ENCODE measurements around the gene GALNT13. TPM values are rescaled to one million over a fixed set of nuclear protein-coding genes. Genes with fewer than 3 reads are reported as not detected.

GALNT13 gene
- total and polyA plus RNA-seq, 2 of the 13 experiments (the other 11 are each of a cell fraction or from before 2014, with no cell fraction given), result 1.3 to 5.0 TPM

DNA sequence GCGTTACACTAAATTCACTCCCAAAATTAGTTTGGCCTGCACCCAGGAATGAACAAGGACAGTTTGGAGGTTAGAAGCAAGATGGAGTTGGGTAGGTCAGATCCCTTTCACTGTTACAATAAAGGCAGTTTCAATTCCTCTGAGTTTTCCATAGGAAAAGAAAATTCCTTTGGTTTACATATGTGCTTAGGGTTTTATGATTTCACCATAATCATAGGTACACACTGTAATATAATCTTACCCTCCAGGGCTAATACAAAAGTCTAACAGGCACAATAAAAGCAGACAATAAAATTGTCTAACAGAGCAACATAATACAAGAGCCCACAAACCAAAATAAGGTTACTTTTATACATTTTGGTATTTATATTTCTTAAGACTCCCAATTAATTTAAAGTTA is 435.3 kb downstream of the GALNT13 start:
- H2AFZ ChIP-seq (ENCODE audit: low read length), result no peak overlapping the region
- ChIA-PET CTCF (ENCODE audit: low intra/inter-chr PET ratio, low total read pairs) (no interaction called here), POLR2A (no interaction called here)
- no TSS peak for BruUV-seq (replicated peaks)
- H4K20me1 ChIP-seq (ENCODE audit: insufficient read depth, low read length), result no peaks in the 10 kb centered on the region
- in situ Hi-C loops (cut with HindIII; ENCODE audit: extremely low pct_ligation_motif_present, low pct_unique_long_range_greater_than_20kb) (no loop called here), intact Hi-C loops (cut with micrococcal nuclease; ENCODE audit: unreplicated experiment) (no loop called here)
- H3K4me1 ChIP-seq (ENCODE audit: insufficient read depth, low read length), result no peaks in the 10 kb centered on the region
- TF ChIP-seq TCF7L2 (IDR thresholded peaks at IDR 0.05; ENCODE audit: low read depth, low read length) (no peak), GATAD2A (CRISPR knock-in tag; IDR thresholded peaks at IDR 0.05) (no peak), MAZ (IDR thresholded peaks at IDR 0.05; ENCODE audit: borderline replicate concordance, low read depth, low read length) (no peak), MAZ (CRISPR knock-in tag; IDR thresholded peaks at IDR 0.05; ENCODE audit: low read depth) (no peak), ZNF230 (CRISPR knock-in tag; IDR thresholded peaks at IDR 0.05) (no peak), SIX1 (CRISPR knock-in tag; IDR thresholded peaks at IDR 0.05; ENCODE audit: borderline replicate concordance) (no peak)
- TF ChIP-seq, protein P1, sequence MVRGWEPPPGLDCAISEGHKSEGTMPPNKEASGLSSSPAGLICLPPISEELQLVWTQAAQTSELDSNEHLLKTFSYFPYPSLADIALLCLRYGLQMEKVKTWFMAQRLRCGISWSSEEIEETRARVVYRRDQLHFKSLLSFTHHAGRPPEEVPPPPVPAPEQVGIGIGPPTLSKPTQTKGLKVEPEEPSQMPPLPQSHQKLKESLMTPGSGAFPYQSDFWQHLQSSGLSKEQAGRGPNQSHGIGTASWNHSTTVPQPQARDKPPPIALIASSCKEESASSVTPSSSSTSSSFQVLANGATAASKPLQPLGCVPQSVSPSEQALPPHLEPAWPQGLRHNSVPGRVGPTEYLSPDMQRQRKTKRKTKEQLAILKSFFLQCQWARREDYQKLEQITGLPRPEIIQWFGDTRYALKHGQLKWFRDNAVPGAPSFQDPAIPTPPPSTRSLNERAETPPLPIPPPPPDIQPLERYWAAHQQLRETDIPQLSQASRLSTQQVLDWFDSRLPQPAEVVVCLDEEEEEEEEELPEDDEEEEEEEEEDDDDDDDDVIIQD (CRISPR knock-in tag; IDR thresholded peaks at IDR 0.05; ENCODE audit: low read depth), result no peak
- TF ChIP-seq, protein P2, sequence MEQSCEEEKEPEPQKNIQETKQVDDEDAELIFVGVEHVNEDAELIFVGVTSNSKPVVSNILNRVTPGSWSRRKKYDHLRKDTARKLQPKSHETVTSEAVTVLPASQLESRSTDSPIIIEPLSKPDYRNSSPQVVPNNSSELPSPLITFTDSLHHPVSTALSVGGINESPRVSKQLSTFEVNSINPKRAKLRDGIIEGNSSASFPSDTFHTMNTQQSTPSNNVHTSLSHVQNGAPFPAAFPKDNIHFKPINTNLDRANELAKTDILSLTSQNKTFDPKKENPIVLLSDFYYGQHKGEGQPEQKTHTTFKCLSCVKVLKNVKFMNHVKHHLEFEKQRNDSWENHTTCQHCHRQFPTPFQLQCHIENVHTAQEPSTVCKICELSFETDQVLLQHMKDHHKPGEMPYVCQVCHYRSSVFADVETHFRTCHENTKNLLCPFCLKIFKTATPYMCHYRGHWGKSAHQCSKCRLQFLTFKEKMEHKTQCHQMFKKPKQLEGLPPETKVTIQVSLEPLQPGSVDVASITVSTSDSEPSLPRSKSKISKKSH (CRISPR knock-in tag; IDR thresholded peaks at IDR 0.05; ENCODE audit: borderline replicate concordance), result no peak
- TF ChIP-seq, protein P3, sequence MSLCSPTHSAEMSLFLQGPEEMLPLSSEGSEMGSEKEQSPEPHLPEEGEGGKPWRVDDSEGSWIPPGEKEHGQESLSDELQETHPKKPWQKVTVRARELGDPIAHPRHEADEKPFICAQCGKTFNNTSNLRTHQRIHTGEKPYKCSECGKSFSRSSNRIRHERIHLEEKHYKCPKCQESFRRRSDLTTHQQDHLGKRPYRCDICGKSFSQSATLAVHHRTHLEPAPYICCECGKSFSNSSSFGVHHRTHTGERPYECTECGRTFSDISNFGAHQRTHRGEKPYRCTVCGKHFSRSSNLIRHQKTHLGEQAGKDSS (CRISPR knock-in tag; IDR thresholded peaks at IDR 0.05; ENCODE audit: borderline replicate concordance, low read depth), result no peak
- no peaks in the 10 kb centered on the region for H3K36me3 ChIP-seq (replicated peaks in 1 of 2; ENCODE audit: control insufficient read depth in 1 of 2, insufficient read depth in 2 of 2, low read length in 2 of 2)
- 3% methylated on average over 1 of the region's 1 CpG for WGBS (ENCODE audit: low lambda C conversion rate)
- H3K9me3 ChIP-seq (ENCODE audit: low read length), result no peaks in the 10 kb centered on the region
- no peak overlapping the region for H3K4me3 ChIP-seq (replicated peaks in 1 of 3; ENCODE audit: insufficient read depth in 1 of 3, low read depth in 2 of 3, low read length in 3 of 3)
- no peak overlapping the region for H3K27ac ChIP-seq (ENCODE audit: extremely low read length, insufficient read depth, low read length)
- DNase-seq (ENCODE audit: low spot score), result no peak
- no peak for ATAC-seq
- H3K4me2 ChIP-seq (ENCODE audit: low read depth, low read length), result no peak overlapping the region
- no peaks in the 10 kb centered on the region for H3K79me2 ChIP-seq (ENCODE audit: insufficient read depth, low read length)
- H3K9ac ChIP-seq (ENCODE audit: insufficient read depth, low read depth, low read length), result no peak overlapping the region
- no peak for FAIRE-seq
- H3K27me3 ChIP-seq (ENCODE audit: control insufficient read depth in 1 of 2, insufficient read depth in 2 of 2, low read length in 2 of 2), result no peaks in the 10 kb centered on the region
